ENCODE results near the gene CTAG2.
A peak's percentile ranks its signal among the peaks of the same experiment; 100 is the strongest.

CTAG2 gene

GRCh38 chrX:154607370-154607769 is 46.0 kb downstream of the CTAG2 start:
- no peak for DNase-seq (ENCODE audit: low read depth)
- TF ChIP-seq, protein P1, sequence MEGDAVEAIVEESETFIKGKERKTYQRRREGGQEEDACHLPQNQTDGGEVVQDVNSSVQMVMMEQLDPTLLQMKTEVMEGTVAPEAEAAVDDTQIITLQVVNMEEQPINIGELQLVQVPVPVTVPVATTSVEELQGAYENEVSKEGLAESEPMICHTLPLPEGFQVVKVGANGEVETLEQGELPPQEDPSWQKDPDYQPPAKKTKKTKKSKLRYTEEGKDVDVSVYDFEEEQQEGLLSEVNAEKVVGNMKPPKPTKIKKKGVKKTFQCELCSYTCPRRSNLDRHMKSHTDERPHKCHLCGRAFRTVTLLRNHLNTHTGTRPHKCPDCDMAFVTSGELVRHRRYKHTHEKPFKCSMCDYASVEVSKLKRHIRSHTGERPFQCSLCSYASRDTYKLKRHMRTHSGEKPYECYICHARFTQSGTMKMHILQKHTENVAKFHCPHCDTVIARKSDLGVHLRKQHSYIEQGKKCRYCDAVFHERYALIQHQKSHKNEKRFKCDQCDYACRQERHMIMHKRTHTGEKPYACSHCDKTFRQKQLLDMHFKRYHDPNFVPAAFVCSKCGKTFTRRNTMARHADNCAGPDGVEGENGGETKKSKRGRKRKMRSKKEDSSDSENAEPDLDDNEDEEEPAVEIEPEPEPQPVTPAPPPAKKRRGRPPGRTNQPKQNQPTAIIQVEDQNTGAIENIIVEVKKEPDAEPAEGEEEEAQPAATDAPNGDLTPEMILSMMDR (conservative IDR thresholded peaks at IDR 0.05; ENCODE audit: control insufficient read depth, insufficient read depth, low read depth, low read length) = no peak
- no peak overlapping the region for H3K4me3 ChIP-seq (ENCODE audit: control insufficient read depth, low read depth, low read length)

DNA sequence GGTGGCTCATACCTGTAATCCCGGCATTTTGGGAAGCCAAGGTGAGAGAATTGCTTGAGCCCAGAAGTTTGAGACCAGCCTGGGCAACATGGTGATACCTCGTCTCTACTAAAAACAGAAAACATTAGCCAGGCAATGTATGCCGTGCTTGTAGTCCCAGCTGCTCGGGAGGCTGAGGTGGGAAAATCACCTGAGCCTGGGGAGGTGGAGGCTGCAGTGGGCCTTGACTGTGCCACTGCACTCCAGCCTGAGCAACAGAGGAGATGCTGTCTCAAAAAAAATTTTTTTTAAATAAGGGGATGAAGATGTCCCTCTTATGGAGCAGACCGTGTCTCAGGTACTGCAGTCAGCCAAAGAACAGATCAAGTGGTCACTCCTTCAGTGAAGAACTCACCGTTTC is 47.8 kb downstream of the CTAG2 start:
- no peak overlapping the region for H3K4me3 ChIP-seq (ENCODE audit: control insufficient read depth, low read depth, low read length)
- TF ChIP-seq, protein P1 (conservative IDR thresholded peaks at IDR 0.05; ENCODE audit: control insufficient read depth, insufficient read depth, low read depth, low read length) = no peak
- DNase-seq (ENCODE audit: low read depth) = no peak

GRCh38 chrX:154603438-154604430 is 49.6 kb downstream of the CTAG2 start:
- peak; percentile 58 for DNase-seq (ENCODE audit: low read depth)
- no peak overlapping the region for H3K4me3 ChIP-seq (ENCODE audit: control insufficient read depth, low read depth, low read length)
- TF ChIP-seq, protein P1 (conservative IDR thresholded peaks at IDR 0.05; ENCODE audit: control insufficient read depth, insufficient read depth, low read depth, low read length) = no peak

GRCh38 chrX:154602766-154603437 is 50.5 kb downstream of the CTAG2 start:
- no peak for DNase-seq (ENCODE audit: low read depth)
- TF ChIP-seq, protein P1 (conservative IDR thresholded peaks at IDR 0.05; ENCODE audit: control insufficient read depth, insufficient read depth, low read depth, low read length) = no peak
- no peak overlapping the region for H3K4me3 ChIP-seq (ENCODE audit: control insufficient read depth, low read depth, low read length)

GRCh38 chrX:154602226-154602625 is 51.2 kb downstream of the CTAG2 start:
- TF ChIP-seq, protein P1 (conservative IDR thresholded peaks at IDR 0.05; ENCODE audit: control insufficient read depth, insufficient read depth, low read depth, low read length) = no peak
- DNase-seq (ENCODE audit: low read depth) = no peak
- H3K4me3 ChIP-seq (ENCODE audit: control insufficient read depth, low read depth, low read length) = no peak overlapping the region

Data from fibroblast of mammary gland (primary cell).